Upper lobe of left lung (tissue), 6 donors: ENCODE data around the gene C6orf62. TPM values are rescaled to one million over a fixed set of nuclear protein-coding genes. Genes with fewer than 3 reads are reported as not detected.
A peak's percentile ranks its signal among the peaks of the same experiment; 100 is the strongest.
"Not testable (repeated sequence)": the region's sequence is repeated elsewhere in the genome, so short reads cannot be mapped to it uniquely, and the experiment has no call there.

Experiments used
- ATAC-seq, 2 donors: fragments of 200-7000 bp; cut with Tn5 transposase; one replicate each; pipeline ENCODE4 v1.9.1; 2022; ENCODE audit warnings: mild to moderate bottlenecking in 2 of 2, moderate library complexity in 2 of 2; ENCODE audit not compliant: low FRiP score in 2 of 2
- DNase-seq, 2 donors: peaks; one replicate each; pipeline ENCODE4 v3.0.0-alpha.2; 2019 to 2020
- H3K27ac ChIP-seq, 4 donors: fragments of 200-600 bp; sonication (generic); one replicate each; pipeline ENCODE4 v1.5.1; 2016 to 2019
- H3K27me3 ChIP-seq, 4 donors: fragments of 200-600 bp; sonication (generic); one replicate each; pipeline ENCODE4 v1.5.1; 2017 to 2019
- H3K36me3 ChIP-seq, 4 donors: fragments of 200-600 bp; sonication (generic); one replicate each; pipeline ENCODE4 v1.5.1; 2016 to 2019
- H3K4me1 ChIP-seq, 4 donors: fragments of 200-600 bp; sonication (generic); one replicate each; pipeline ENCODE4 v1.5.1; 2018 to 2019
- H3K4me3 ChIP-seq, 4 donors: fragments of 200-600 bp; sonication (generic); one replicate each; pipeline ENCODE4 v1.5.1; 2017 to 2019; ENCODE audit warnings: mild to moderate bottlenecking in 2 of 4, moderate library complexity in 1 of 4
- H3K9me3 ChIP-seq, 4 donors: fragments of 200-600 bp; sonication (generic); one replicate each; pipeline ENCODE4 v1.5.1; 2018 to 2019
- EP300 ChIP-seq, 4 donors: sonication (generic); formaldehyde crosslinking; IDR thresholded peaks; one replicate each; pipeline ENCODE4 v1.5.1; 2017; ENCODE audit warnings: antibody characterized with exemption in 4 of 4, control low read depth in 2 of 4
- POLR2A ChIP-seq, 4 donors: fragments of 450-650 bp; IDR thresholded peaks; one replicate each; pipeline ENCODE4 v1.5.1; 2016 to 2017; ENCODE audit warnings: antibody characterized with exemption in 4 of 4, mild to moderate bottlenecking in 2 of 4
- POLR2AphosphoS5 ChIP-seq, 2 donors: sonication (generic); formaldehyde crosslinking; IDR thresholded peaks; one replicate each; pipeline ENCODE4 v1.5.1; 2017; ENCODE audit warnings: antibody characterized with exemption in 2 of 2
- WGBS, 2 donors: methylation state at CpG; one replicate each; pipeline ENCODE4 v1.1.5; 2017 to 2018; 5-methylcytosine and 5-hydroxymethylcytosine counted together
- total RNA-seq, 6 donors: library from RNA; depleted of rRNA in 4 of 6; stranded (reverse); fragments of >200 nt in 4 of 6; gene quantifications; one replicate each; pipeline versions ENCODE4 v1.1.0 to v1.2.1, GENCODE V29; 2016 to 2021
- TF ChIP-seq, protein P1 (sequence below), 6 experiments: fragments of 450-650 bp in 4 of 6; fragments of 200-600 bp in 2 of 6; sonication (generic) in 2 of 6; IDR thresholded peaks; one replicate each; pipeline ENCODE4 v1.5.1; 2016 to 2019; ENCODE audit warnings: antibody characterized with exemption in 6 of 6
- donor health status: DM: no; HTN: no; CAD: no; lungs with moderate emphysema.
- donor health status: DM: no; HTN: yes; CAD: no; lungs with severe emphysema.

The C6orf62 gene
- total RNA-seq, 6 donors from 2014 or later = 41.9 to 131 (median 95.3) TPM

GRCh38 chr6:24704468-24704867, 14.5 kb downstream of the C6orf62 start:
- Histone ChIP-seq H3K27ac (no peak overlapping the region), H3K4me1 (peaks cover 0 to 17% (median 5%) of the 10 kb centered on the region in 4 donors), H3K36me3 (peaks cover 49 to 82% (median 66%) of the 10 kb centered on the region in 4 donors), H3K9me3 (no peaks in the 10 kb centered on the region), H3K27me3 (no peaks in the 10 kb centered on the region), H3K4me3 (no peak overlapping the region)
- DNase-seq (no peak), ATAC-seq (no peak)
- no peak for TF ChIP-seq POLR2AphosphoS5 (IDR thresholded peaks at IDR 0.05)
- TF ChIP-seq, protein P1, sequence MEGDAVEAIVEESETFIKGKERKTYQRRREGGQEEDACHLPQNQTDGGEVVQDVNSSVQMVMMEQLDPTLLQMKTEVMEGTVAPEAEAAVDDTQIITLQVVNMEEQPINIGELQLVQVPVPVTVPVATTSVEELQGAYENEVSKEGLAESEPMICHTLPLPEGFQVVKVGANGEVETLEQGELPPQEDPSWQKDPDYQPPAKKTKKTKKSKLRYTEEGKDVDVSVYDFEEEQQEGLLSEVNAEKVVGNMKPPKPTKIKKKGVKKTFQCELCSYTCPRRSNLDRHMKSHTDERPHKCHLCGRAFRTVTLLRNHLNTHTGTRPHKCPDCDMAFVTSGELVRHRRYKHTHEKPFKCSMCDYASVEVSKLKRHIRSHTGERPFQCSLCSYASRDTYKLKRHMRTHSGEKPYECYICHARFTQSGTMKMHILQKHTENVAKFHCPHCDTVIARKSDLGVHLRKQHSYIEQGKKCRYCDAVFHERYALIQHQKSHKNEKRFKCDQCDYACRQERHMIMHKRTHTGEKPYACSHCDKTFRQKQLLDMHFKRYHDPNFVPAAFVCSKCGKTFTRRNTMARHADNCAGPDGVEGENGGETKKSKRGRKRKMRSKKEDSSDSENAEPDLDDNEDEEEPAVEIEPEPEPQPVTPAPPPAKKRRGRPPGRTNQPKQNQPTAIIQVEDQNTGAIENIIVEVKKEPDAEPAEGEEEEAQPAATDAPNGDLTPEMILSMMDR (IDR thresholded peaks at IDR 0.05) = no peak
- TF ChIP-seq EP300 (IDR thresholded peaks at IDR 0.05) = no peak
- TF ChIP-seq POLR2A (IDR thresholded peaks at IDR 0.05) = no peak

DNA sequence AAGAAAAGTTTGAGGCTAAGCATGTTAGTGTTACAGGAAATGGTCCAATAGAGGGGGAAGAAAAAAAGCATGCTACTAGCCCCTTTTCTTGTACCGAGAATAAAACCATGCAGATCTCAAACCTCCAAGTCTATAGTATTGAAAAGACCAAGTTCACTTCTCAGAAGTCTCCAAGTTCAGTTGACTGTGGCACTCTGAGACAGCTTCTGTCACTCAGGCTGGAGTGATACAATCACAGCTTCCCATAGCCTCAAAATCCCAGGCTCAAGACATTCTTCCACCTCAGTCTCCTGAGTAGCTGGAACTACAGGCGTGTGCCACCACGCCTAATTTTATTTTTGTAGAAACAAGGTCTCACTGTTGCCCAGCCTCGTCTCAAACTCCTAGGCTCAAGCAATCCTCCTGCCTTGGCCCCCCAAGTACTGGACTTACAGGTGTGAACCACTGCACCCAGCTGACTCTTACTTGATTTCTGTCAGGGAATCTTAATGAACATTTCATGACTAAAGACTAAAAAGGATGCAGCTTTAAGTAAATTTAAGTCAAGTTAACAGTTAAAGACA, 16.2 kb downstream of the C6orf62 start:
- no peak for TF ChIP-seq POLR2A (IDR thresholded peaks at IDR 0.05)
- no peak for TF ChIP-seq POLR2AphosphoS5 (IDR thresholded peaks at IDR 0.05)
- H3K4me3 ChIP-seq = no peak overlapping the region
- H3K27me3 ChIP-seq = no peaks in the 10 kb centered on the region
- peak overlapping the region in 2 of 4 donors; percentile 10 to 27 for H3K27ac ChIP-seq
- H3K36me3 ChIP-seq = peaks cover 32 to 65% (median 50%) of the 10 kb centered on the region in 4 donors
- DNase-seq = no peak
- no peak for ATAC-seq
- H3K9me3 ChIP-seq = no peaks in the 10 kb centered on the region
- H3K4me1 ChIP-seq = peaks cover 0 to 17% (median 6%) of the 10 kb centered on the region in 4 donors
- 72 to 81% methylated on average over 4 of the region's 4 CpGs for WGBS, 2 donors

- no peak for ATAC-seq
- peaks cover 6 to 34% (median 21%) of the 10 kb centered on the region in 4 donors for H3K36me3 ChIP-seq
- peak overlapping the region in 1 of 4 donors; percentile 50 for H3K27ac ChIP-seq
- no peak overlapping the region for H3K4me3 ChIP-seq
- TF ChIP-seq, protein P1 (IDR thresholded peaks at IDR 0.05) = no peak
- TF ChIP-seq POLR2AphosphoS5 (IDR thresholded peaks at IDR 0.05) (no peak), POLR2A (IDR thresholded peaks at IDR 0.05) (no peak), EP300 (IDR thresholded peaks at IDR 0.05) (no peak)
- no peak for DNase-seq
- peaks cover 0 to 24% (median 6%) of the 10 kb centered on the region in 4 donors for H3K4me1 ChIP-seq
- H3K9me3 ChIP-seq = no peaks in the 10 kb centered on the region
- 54 to 58% methylated on average over 3 of the region's 3 CpGs for WGBS, 2 donors
- H3K27me3 ChIP-seq = no peaks in the 10 kb centered on the region
Observed at GRCh38 chr6:24699521-24700359, 19.2 kb downstream of the C6orf62 start.

- H3K27me3 ChIP-seq = no peaks in the 10 kb centered on the region
- TF ChIP-seq, protein P1 (IDR thresholded peaks at IDR 0.05) = no peak
- no peak for TF ChIP-seq POLR2A (IDR thresholded peaks at IDR 0.05)
- TF ChIP-seq EP300 (IDR thresholded peaks at IDR 0.05) = no peak
- TF ChIP-seq POLR2AphosphoS5 (IDR thresholded peaks at IDR 0.05) = no peak
- WGBS, 2 donors = 93 to 95% methylated on average over 2 of the region's 2 CpGs
- no peaks in the 10 kb centered on the region for H3K9me3 ChIP-seq
- H3K4me1 ChIP-seq = peaks cover 0 to 14% (median 6%) of the 10 kb centered on the region in 4 donors
- DNase-seq (no peak), ATAC-seq (no peak)
- no peaks in the 10 kb centered on the region for H3K36me3 ChIP-seq
- no peak overlapping the region for H3K4me3 ChIP-seq
- H3K27ac ChIP-seq = no peak overlapping the region
Observed at GRCh38 chr6:24696097-24696496, 22.9 kb downstream of the C6orf62 start.

GRCh38 chr6:24695635-24696034, 23.3 kb downstream of the C6orf62 start:
- TF ChIP-seq, protein P1 (IDR thresholded peaks at IDR 0.05) = peak; percentile 43 to 71 (median 48)
- H3K4me1 ChIP-seq = peaks cover 0 to 14% (median 6%) of the 10 kb centered on the region in 4 donors
- peak in 1 of 2 donors; percentile 31 for DNase-seq
- peak; percentile 81 to 84 for ATAC-seq
- not testable (repeated sequence) for H3K9me3 ChIP-seq, H3K27me3 ChIP-seq, H3K27ac ChIP-seq, H3K36me3 ChIP-seq, H3K4me3 ChIP-seq
- WGBS, 2 donors = 26 to 31% methylated on average over 8 of the region's 8 CpGs
